ENCODE data around the gene MKNK1.

Gene MKNK1

GRCh38 chr1:46618754-46619415 lies 14.8 kb upstream of the MKNK1 start:
- DNase-seq (ENCODE audit: low spot score) = no peak

GRCh38 chr1:46617833-46618232 lies 13.8 kb upstream of the MKNK1 start:
- no peak for DNase-seq (ENCODE audit: low spot score)

DNA sequence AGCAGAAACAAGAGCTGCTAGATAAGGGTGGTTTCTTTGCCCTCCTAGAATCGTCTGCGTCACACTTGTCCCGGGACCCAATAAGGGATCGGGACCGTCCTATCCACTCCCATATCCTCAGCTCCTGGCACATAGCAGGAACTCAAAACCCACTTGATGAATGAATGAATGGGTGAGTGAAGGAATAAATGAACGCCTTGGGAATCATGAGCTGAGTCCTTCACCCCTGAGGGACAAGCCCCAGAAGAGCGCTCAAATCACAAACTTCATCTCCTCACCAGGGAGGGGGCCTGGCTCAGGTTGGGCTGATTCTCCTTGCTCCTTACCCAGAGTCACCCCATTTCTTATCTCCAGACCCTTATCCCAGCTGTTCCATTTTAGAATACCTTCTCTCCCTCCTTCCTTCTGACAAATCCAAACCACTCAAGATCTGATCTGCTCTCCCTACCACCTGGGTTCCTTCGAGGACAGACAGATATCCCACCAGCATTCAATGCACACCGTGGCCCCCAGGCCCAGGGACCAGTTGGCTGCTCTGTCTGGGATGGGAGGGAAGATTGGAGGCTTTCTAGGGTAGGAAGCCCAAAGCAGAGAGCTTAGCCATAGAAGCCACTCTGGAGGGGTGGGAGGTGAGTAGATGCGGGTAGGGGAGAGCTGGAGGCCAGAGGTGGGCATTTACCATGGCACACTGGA lies 13.2 kb upstream of the MKNK1 start:
- no peak for DNase-seq (ENCODE audit: low spot score)

GRCh38 chr1:46616277-46617107 lies 12.4 kb upstream of the MKNK1 start, which contains the start of gene MOB3C:
Gene MOB3C, minus strand, starts transcription at chr1:46616811. Its CDS starts 3,490 bp downstream, at chr1:46613321.
- DNase-seq (ENCODE audit: low spot score) = peak; percentile 33

GRCh38 chr1:46615735-46616134 lies 11.7 kb upstream of the MKNK1 start:
- no peak for DNase-seq (ENCODE audit: low spot score)

- DNase-seq (ENCODE audit: low spot score) = no peak
These were observed 11.0 kb upstream of the MKNK1 start for GRCh38 chr1:46615088-46615487.

- no peak for DNase-seq (ENCODE audit: low spot score)
These were observed 10.5 kb upstream of the MKNK1 start for GRCh38 chr1:46614604-46614984.

- DNase-seq (ENCODE audit: low spot score) = no peak
These were observed 9.9 kb upstream of the MKNK1 start for GRCh38 chr1:46613661-46614603.

DNA sequence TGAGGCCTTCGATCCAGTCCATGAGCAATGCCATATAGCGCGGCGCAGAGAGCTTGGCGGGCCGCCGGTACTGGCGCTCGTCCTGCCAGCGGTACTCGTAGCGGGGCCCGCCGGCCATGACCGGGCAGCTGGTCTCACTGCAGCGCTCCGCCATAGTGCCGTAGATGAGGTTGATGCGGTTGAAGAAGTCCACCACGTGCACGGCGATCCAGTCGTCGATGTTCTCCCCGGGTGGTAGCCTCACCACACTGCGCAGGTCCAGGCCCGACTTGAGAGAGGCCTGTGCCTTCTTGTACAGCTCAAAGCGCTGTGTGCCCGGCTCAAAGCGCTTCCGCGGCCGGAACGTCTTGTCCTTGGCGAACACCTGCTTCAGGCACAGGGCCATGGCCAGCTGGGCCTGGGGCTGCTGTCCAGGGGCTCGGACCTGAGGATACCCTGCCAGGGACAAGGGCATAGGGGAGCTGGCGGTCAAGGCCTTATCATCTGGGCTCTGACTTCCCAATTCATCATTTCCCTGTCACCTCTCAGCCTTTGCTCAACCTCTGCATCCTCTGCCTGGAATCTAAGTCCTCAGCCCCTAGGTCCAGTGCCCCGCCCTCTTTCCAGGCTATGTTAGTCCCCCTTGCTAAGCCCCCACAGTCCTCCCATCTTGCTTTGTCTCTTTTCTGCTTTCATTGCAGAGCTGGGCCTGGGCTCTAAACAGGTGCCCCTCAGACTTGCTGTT lies 9.0 kb upstream of the MKNK1 start:
- no peak for DNase-seq (ENCODE audit: low spot score)

DNA sequence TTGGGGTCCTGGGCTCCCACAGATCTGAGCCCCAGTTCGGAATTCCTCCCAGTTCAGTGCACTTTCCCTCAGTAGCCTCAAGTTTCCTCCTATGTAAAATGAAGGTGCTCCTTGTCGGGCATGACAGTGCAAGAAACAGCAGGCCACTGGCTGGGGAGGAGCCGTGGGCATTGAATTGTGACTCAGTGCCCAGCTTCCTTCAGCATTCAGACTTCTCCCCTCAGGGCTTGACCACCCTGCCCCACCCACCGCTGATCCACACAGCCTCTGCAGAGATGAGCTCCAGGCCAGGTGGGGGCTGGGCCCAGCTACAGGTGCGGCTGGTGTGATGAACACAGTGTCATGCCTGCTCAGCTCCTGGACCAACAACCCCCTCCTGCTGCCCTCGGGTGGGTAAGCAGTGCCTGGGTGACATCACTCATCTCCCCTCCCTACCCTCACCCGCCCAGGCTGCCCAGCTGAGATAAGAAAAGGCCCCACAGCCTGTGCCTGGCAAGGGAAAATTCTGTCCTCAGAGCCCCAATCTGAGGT lies 7.7 kb upstream of the MKNK1 start:
- no peak for DNase-seq (ENCODE audit: low spot score)

- no peak for DNase-seq (ENCODE audit: low spot score)
These were observed 3.5 kb upstream of the MKNK1 start for GRCh38 chr1:46607345-46608130.

DNA sequence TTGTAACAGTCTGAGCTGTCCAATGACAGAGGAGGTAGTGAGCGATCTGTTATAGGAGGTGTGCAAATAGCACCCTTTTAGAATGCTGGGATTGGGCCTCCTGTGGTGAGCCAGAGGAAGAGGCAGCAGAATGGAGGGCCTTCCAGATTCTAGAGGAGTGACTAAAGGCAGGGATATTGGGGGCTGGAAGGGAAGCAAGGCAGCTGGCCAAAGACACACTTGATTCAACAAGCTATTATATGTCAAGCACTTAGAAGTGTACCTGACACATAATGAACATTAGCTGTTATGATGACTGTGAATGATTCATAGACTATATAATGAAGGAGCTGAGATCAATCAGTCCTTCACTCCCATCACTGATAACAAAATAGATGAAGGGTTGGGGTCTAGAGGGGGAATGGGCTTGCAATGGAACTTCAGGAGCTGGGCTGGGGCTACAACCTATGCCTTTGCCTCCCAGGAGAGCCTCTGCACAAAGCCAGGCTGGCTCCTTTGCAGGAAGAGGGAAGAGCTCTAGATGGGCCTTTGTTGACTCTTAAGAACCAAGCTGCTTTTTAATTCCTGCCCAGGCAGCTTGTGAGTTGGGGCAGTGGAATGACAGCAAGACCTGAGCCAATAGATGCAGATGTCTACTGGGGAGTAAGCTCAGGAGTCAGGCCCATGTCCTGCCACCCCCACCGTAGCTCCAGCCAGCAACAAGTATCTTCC lies 2.3 kb upstream of the MKNK1 start:
- DNase-seq (ENCODE audit: low spot score) = no peak

DNA sequence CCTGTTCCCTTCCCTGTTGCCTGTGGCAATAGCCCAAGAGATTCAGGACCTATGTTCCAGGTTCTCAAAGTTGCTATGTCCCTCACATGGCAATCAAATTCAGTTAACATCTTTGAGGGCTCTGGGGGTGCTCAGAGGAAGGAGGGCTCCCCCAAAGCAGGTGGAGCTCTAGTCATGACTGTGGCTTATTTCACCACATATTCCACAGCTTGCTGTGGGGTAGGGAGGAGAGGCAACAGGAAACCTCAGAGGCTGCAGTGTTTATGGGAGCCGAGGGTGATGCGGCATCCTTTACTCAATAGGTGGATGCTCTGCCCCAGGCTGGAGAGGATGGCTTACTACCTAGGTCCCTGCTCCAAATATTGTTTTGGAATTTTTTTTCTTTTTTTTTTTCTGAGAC lies 1.2 kb upstream of the MKNK1 start:
- no peak for DNase-seq (ENCODE audit: low spot score)

GRCh38 chr1:46603481-46603857 lies 599 bp downstream of the MKNK1 start:
- no peak for DNase-seq (ENCODE audit: low spot score)

DNA sequence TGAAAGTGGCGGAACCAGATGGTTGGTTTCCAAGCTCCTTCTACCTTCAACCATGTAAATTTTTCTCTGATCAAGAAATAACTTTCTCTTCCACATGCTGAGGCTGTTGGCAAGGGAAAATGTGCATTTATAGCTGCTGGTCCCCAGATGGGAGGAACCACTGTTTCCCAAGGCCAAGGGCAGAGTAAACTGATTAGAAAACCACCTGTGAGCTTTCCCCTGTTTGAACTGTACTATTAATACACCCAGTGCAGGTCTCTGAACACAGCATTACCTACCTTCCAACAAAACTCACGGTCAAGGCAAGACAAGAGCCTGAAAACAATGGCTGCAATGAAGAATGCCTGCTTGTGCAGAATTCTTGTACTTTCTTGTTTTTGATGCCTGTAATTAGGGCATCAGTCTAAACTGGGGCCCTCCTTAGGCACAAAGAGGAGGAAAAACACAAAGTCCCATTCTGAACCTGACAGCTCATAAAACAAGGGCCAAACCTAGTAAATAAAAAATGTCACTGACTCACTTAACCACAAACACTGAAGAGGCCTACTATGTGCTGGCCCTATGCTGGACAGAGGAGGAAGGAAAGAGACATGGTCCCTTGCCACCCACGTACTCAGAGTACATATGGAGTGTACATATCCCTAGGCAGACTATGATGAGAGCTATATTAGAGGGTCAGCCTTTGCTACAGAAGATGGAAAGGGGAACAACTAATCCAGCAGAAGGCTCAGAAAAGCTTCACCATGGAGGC lies 2.6 kb downstream of the MKNK1 start:
- no peak for DNase-seq (ENCODE audit: low spot score)

DNA sequence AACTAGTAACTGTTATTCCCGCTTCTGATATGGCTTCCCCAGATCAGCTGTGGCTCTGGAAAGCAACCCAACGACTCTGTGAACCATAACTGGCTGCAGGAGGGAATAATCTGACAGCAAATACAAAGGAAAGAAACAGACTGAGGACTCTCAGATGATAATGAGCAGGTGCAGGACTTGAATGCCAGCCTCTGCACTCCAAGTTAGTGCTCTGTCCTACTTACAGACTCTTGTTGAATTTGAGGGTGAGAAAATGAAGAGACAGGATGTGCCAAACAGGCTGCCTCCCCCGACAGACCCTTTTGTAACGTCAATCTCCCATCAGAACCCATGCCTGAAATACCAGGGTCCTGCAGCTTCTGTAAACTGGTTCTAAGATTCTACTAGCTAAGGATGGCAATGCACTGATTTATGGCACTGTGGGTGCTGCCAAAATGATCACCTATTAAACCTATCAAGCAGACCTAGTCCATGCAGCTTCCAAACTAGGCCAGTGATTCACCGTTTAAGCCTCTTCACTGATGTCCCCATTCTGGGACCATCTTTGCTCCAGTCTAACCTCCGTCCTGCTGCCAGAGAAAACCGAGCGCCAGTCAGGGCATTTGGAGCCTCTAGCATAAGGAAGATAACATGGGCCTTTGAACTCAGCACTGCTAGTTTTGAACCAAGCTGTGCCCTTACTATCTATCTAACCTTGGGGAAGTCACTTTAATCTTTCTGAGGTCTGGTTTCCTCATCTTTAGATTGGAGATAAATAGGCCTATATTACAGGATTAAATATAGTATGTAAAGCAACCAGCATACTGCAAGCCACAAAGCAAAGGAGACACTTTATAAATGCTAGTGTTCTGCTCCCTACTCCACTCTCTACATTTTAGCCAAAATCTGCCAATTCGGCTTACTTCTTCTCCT lies 4.8 kb downstream of the MKNK1 start:
- DNase-seq (ENCODE audit: low spot score) = no peak

GRCh38 chr1:46596846-46597245 lies 7.2 kb downstream of the MKNK1 start:
- no peak for DNase-seq (ENCODE audit: low spot score)

GRCh38 chr1:46596036-46596435 lies 8.0 kb downstream of the MKNK1 start:
- DNase-seq (ENCODE audit: low spot score) = no peak

All from HuH-7.5 (cell line).